HG02938 (cell line): ENCODE results near the gene DEUP1.
"Not testable (repeated sequence)": the region's sequence is repeated elsewhere in the genome, so short reads cannot be mapped to it uniquely, and the experiment has no call there.

Experiments used
- ATAC-seq: cut with Tn5 transposase; IDR thresholded peaks from one replicate; pipeline ENCODE4 v1.9.1; 2021; ENCODE audit warnings: mild to moderate bottlenecking, moderate library complexity; ENCODE audit not compliant: unreplicated experiment

The DEUP1 gene

GRCh38 chr11:93350835-93351234 is 20.3 kb downstream of the DEUP1 start:
- no peak for ATAC-seq

GRCh38 chr11:93359396-93359795 is 28.9 kb downstream of the DEUP1 start:
- no peak for ATAC-seq

DNA sequence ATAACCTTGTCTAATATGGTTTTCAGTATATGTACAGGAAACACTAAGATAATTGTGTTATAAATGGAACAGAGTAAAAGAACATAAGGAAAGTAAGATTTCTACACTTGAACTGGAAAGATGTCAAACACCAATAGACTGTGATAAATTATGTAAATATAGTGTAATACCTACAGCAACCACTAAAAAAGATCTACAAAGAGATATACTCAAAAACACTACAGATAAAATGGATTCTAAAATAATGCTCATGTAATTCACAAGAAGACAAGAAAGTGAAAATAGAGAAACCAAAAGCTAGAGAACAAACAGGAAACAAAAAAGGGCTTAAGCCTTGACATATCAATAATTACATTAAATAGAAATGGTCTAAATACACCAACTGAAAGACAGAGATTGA is 30.9 kb downstream of the DEUP1 start:
- ATAC-seq, result no peak

DNA sequence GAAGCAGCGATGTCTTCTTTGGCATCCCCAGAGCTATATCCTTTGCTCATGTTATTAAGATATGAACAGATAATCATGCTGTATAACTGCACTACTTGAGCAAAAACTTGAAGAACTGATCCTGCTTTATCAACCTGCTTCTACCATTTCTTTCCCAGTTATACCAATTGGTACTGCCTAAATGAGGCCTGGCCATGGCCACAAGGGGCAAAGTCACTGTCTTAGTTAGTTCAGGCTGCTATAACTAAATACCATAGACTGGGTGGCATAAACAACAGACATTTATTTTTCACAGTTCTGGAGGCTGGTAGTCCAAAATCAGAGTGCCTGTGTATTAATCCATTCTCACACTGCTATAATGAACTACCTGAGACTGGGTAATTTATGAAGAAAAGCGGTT is 37.5 kb downstream of the DEUP1 start:
- no peak for ATAC-seq

- ATAC-seq, result no peak
Observed at GRCh38 chr11:93370260-93370659, 39.7 kb downstream of the DEUP1 start.

GRCh38 chr11:93389737-93390136 is 59.2 kb downstream of the DEUP1 start:
- ATAC-seq, result no peak

GRCh38 chr11:93392867-93393266 is 62.3 kb downstream of the DEUP1 start:
- no peak for ATAC-seq

- ATAC-seq, result no peak
Observed at GRCh38 chr11:93393386-93393785, 62.8 kb downstream of the DEUP1 start.

- ATAC-seq, result no peak
Observed at GRCh38 chr11:93394488-93394887, 63.9 kb downstream of the DEUP1 start.

GRCh38 chr11:93396316-93396715 is 65.8 kb downstream of the DEUP1 start:
- ATAC-seq, result no peak

DNA sequence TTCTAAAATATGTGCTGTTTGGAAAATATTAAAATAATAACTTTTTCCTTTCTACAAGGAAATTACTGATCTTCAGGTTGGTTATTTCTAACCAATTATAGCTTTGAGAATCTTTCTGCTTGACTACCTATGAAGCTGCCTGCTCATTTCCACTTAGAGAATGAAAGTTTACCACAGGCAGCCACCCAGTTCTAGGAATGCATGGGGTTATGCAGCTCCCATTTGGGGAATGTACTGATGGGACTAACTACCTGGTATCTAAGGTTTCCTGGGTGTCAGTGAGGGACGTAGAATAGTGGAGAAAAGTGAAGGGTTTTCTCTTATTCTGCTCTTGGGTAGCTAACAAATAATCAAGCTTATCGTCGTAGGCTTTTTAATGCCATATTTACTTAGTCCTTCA is 73.4 kb downstream of the DEUP1 start:
- ATAC-seq, result no peak

DNA sequence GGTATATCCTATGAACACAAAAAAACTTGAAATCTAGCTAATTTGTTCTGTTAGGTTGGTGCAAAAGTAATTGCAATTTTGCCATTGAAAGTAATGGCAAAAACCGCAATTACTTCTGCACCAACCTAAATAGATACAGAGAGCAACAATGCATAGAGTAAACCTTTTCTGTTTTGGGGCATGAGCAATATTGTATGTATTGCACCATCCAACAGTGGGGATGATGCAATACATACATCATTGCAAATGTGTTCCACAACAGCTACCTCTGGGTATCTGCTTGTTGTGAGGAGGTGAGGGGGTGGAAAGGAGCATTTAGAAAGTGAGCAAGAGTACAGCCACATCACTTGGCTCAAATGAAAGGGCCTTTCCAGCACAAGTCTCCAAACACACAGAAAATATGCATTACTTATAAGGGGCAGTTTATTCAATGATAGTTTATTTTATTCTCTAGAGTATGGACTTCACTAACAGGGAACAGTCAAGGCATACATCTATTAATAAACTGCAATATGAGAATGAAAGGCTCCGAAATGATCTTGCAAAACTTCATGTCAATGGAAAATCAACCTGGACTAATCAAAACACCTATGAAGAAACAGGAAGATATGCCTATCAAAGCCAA is 77.3 kb downstream of the DEUP1 start:
- no peak for ATAC-seq

GRCh38 chr11:93410441-93410840 is 79.9 kb downstream of the DEUP1 start:
- no peak for ATAC-seq

DNA sequence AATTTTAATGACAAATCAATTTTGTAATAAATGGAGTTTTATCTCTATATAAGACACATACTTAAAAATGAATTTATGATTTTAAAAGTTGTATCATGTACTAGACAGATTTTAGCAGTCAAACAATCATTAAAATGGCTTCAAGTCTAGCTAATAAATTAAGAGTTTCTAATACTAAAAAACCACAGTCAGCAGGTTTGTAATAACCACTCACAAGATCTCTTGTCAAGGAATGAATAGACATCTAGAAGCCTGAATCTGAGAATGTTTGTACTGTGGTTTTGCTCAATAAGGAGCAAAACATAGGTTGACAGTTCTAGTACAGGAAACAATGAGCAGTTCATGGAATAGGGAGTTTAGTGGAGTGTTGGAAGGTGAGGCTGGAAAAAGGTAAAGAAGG is 81.2 kb downstream of the DEUP1 start:
- ATAC-seq, result no peak

- ATAC-seq, result no peak
Observed at GRCh38 chr11:93432247-93432646, 101.7 kb downstream of the DEUP1 start.

- not testable (repeated sequence) for ATAC-seq
Observed at GRCh38 chr11:93443232-93443631, 112.7 kb downstream of the DEUP1 start.

- no peak for ATAC-seq
Observed at GRCh38 chr11:93444617-93445073, 114.1 kb downstream of the DEUP1 start.

GRCh38 chr11:93458286-93458685 is 127.7 kb downstream of the DEUP1 start:
- ATAC-seq, result no peak

DNA sequence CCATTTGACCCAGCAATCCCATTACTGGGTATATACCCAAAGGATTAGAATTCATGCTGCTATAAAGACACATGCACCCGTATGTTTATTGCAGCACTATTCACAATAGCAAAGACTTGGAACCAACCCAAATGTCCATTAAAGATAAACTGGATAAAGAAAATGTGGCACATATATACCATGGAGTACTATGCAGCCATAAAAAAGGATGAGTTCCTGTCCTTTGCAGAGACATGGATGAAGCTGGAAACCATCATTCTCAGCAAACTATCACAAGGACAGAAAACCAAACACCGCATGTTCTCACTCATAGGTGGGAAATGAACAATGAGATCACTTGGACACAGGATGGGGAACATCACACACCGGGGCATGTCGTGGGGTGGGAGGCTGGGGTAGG is 133.1 kb downstream of the DEUP1 start:
- ATAC-seq, result not testable (repeated sequence)

DNA sequence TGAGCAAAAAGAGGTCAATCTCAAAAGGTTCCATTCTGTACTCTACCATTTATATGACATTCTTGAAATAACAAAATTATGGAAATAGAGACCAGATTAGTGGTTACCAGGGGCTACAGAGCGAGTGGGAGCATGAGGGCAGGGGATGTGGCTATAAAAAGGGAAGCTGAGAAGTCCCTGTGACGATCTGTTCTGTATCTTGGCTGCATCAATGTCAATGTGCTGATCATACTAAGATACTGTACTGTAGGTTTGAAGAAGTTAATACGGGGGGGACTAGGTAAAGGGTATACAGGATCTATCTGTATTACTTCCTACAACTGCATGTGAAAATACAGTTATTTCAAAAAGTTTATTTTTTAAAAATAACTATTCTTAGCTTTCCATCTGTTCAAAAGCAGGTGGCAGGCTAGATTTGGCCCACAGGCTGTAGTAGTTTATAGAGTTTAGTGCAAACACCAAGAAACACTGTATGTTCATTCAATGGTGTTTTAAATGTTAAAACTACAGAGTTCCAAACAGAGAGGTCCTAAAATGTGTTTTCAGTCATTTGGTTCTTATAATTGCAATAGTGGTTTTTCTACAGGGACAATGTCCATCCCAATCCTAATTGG is 134.5 kb downstream of the DEUP1 start:
- ATAC-seq, result no peak

GRCh38 chr11:93467054-93467453 is 136.5 kb downstream of the DEUP1 start:
- ATAC-seq, result no peak

DNA sequence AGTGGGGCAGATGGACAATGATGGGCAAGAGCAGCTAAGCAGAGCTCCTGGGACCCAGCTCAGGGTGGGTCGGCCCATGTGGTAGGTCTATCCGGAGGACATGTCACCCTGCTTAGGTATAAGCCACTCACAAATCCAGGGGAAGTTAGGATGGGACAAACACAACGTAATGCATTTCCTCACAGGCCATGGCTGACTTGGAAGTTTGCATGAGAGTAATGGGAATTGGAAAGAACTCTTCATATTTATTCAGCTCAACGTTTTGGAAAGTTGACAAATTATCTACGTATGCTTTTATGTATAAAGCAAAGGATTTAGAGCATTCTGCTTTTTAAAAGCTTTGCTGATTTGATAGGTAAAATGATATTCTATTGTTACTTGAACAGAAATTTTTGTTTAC is 137.7 kb downstream of the DEUP1 start:
- ATAC-seq, result no peak

DNA sequence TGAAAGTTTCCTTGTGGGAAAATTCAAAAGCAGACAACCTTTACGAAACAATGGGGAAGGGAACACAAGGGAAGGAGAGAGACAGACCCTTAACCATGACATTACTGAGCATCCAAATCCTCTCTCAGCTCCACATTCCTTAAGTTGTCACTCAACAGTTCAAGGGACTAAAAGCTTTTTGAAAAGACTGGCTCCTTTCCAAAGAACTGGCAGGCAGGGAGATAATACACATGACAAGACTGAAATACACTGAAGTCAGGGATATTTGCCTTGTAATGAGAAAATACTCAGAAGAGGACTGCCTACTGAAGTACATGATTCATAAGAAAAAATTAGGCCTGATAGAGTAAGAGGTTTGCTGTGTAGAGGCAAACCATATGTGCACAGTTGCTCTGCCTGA is 143.6 kb downstream of the DEUP1 start:
- ATAC-seq, result no peak
